NCI-H345 (cell line): ENCODE results near the gene EPHA4.

Experiments used
- DNase-seq: peaks from one replicate; lab custom pipeline; 2025; lab: John Stamatoyannopoulos, UW

Gene EPHA4

GRCh38 chr2:221473451-221473850 lies 98.7 kb downstream of the EPHA4 start:
- DNase-seq: no peak

GRCh38 chr2:221468317-221468716 lies 103.8 kb downstream of the EPHA4 start:
- DNase-seq: no peak

GRCh38 chr2:221467610-221468009 lies 104.5 kb downstream of the EPHA4 start:
- DNase-seq: no peak

GRCh38 chr2:221466744-221467143 lies 105.4 kb downstream of the EPHA4 start:
- DNase-seq: no peak

- no peak for DNase-seq
Observed at GRCh38 chr2:221465776-221466175, 106.3 kb downstream of the EPHA4 start.

GRCh38 chr2:221464971-221465370 lies 107.1 kb downstream of the EPHA4 start:
- DNase-seq: no peak

GRCh38 chr2:221463241-221463896 lies 108.7 kb downstream of the EPHA4 start:
- no peak for DNase-seq

- no peak for DNase-seq
Observed at GRCh38 chr2:221461901-221462300, 110.2 kb downstream of the EPHA4 start.

GRCh38 chr2:221460136-221460535 lies 112.0 kb downstream of the EPHA4 start:
- no peak for DNase-seq

GRCh38 chr2:221458578-221458977 lies 113.5 kb downstream of the EPHA4 start:
- DNase-seq: no peak

- DNase-seq: no peak
Observed at GRCh38 chr2:221455214-221455613, 116.9 kb downstream of the EPHA4 start.

- DNase-seq: no peak
Observed at GRCh38 chr2:221454459-221455105, 117.5 kb downstream of the EPHA4 start.

GRCh38 chr2:221451862-221452788 lies 120.0 kb downstream of the EPHA4 start:
- DNase-seq: no peak

- no peak for DNase-seq
Observed at GRCh38 chr2:221450280-221450679, 121.8 kb downstream of the EPHA4 start.

GRCh38 chr2:221449406-221449805 lies 122.7 kb downstream of the EPHA4 start:
- no peak for DNase-seq

GRCh38 chr2:221448844-221449390 lies 123.2 kb downstream of the EPHA4 start:
- DNase-seq: no peak

- no peak for DNase-seq
Observed at GRCh38 chr2:221448057-221448843, 123.9 kb downstream of the EPHA4 start.

- no peak for DNase-seq
Observed at GRCh38 chr2:221447310-221447709, 124.8 kb downstream of the EPHA4 start.

GRCh38 chr2:221446140-221446539 lies 126.0 kb downstream of the EPHA4 start:
- no peak for DNase-seq

- DNase-seq: no peak
Observed at GRCh38 chr2:221444106-221444505, 128.0 kb downstream of the EPHA4 start.

GRCh38 chr2:221443645-221444044 lies 128.5 kb downstream of the EPHA4 start:
- no peak for DNase-seq

- DNase-seq: no peak
Observed at GRCh38 chr2:221442128-221442527, 130.0 kb downstream of the EPHA4 start.
